Fibroblast of lung (primary cell): ENCODE data around the gene RANBP3. TPM values are rescaled to one million over a fixed set of nuclear protein-coding genes. Genes with fewer than 3 reads are reported as not detected.

Source experiments
- DNase-seq, 2 donors: peaks; one replicate each; pipeline versions ENCODE4 v3.0.0 to v3.0.0-alpha.2; 2010; ENCODE audit warnings: low read depth in 2 of 2
- H2AFZ ChIP-seq: 2 replicates; pipeline ENCODE4 v1.5.1; 2012; ENCODE audit warnings: low read length, control low read depth, inconsistent platforms
- H3K27ac ChIP-seq: 2 replicates; pipeline ENCODE4 v1.5.1; 2011; ENCODE audit warnings: low read length, control low read depth; ENCODE audit not compliant: insufficient read depth
- H3K27me3 ChIP-seq: 2 replicates; pipeline ENCODE4 v1.5.1; 2011; ENCODE audit warnings: mild to moderate bottlenecking, low read length; ENCODE audit not compliant: control insufficient read depth, insufficient read depth
- H3K36me3 ChIP-seq: 2 replicates; pipeline ENCODE4 v1.5.1; 2011; ENCODE audit warnings: low read length; ENCODE audit not compliant: control insufficient read depth, insufficient read depth
- H3K4me1 ChIP-seq: 2 replicates; pipeline ENCODE4 v1.5.1; 2011; ENCODE audit warnings: low read length; ENCODE audit not compliant: control insufficient read depth, insufficient read depth; ENCODE audit errors: extremely low read depth
- H3K4me2 ChIP-seq: 2 replicates; pipeline ENCODE4 v1.5.1; 2011; ENCODE audit warnings: low read length, control low read depth; ENCODE audit not compliant: insufficient read depth; ENCODE audit errors: extremely low read depth
- H3K4me3 ChIP-seq, 4 experiments: fragments of 200-600 bp in 1 of 4; sonication (generic) in 1 of 4; replicated peaks in 1 of 4; 2 replicates each; pipeline ENCODE4 v1.5.1; 2011 to 2016; ENCODE audit warnings: low read length in 4 of 4, low read depth in 3 of 4, mild to moderate bottlenecking in 3 of 4, control low read depth in 2 of 4, inconsistent platforms in 1 of 4, mixed read lengths in 1 of 4; ENCODE audit not compliant: insufficient read depth in 1 of 4; ENCODE audit errors: control extremely low read depth in 1 of 4
- H3K79me2 ChIP-seq: 2 replicates; pipeline ENCODE4 v1.5.1; 2012; ENCODE audit warnings: mild to moderate bottlenecking, low read length, inconsistent platforms; ENCODE audit not compliant: control insufficient read depth, insufficient read depth
- H3K9ac ChIP-seq: 2 replicates; pipeline ENCODE4 v1.5.1; 2011; ENCODE audit warnings: mild to moderate bottlenecking, low read length, control low read depth; ENCODE audit not compliant: insufficient read depth
- H3K9me3 ChIP-seq: 2 replicates; pipeline ENCODE4 v1.5.1; 2012; ENCODE audit warnings: low read depth, low read length; ENCODE audit not compliant: control insufficient read depth, insufficient read depth
- H4K20me1 ChIP-seq: 2 replicates; pipeline ENCODE4 v1.5.1; 2011; ENCODE audit warnings: low read length; ENCODE audit not compliant: control insufficient read depth, insufficient read depth; ENCODE audit errors: extremely low read depth
- EZH2 ChIP-seq: IDR thresholded peaks from 2 replicates; pipeline ENCODE4 v1.5.1; 2012; ENCODE audit warnings: low read length, control low read depth, mild to moderate bottlenecking; ENCODE audit errors: missing control alignments
- polyA plus RNA-seq, 2 donors: library from polyadenylated mRNA; depleted of rRNA in 1 of 2; stranded (reverse) in 1 of 2; unstranded in 1 of 2; fragments of >200 nt; gene quantifications; 2 replicates each; pipeline ENCODE4 v1.2.1, GENCODE V29; 2011 to 2012; ENCODE audit warnings: missing spikeins in 1 of 2
- total RNA-seq: library from RNA; depleted of rRNA; stranded (reverse); fragments of >200 nt; gene quantifications from 2 replicates; pipeline ENCODE4 v1.2.1, GENCODE V29; 2014
- TF ChIP-seq, protein P1 (sequence below), 2 donors: IDR thresholded peaks in 1 of 2; conservative IDR thresholded peaks in 1 of 2; 1 replicate in 1 of 2; 2 replicates in 1 of 2; pipeline ENCODE4 v1.5.1; 2011 to 2012; ENCODE audit warnings: low read length in 2 of 2, control low read depth in 1 of 2, inconsistent platforms in 1 of 2, low read depth in 1 of 2, mild to moderate bottlenecking in 1 of 2

The RANBP3 gene
- total and polyA plus RNA-seq, 2 donors (not counting 1 experiment from before 2014, with no cell fraction given) = 39.8 to 59.4 TPM

DNA sequence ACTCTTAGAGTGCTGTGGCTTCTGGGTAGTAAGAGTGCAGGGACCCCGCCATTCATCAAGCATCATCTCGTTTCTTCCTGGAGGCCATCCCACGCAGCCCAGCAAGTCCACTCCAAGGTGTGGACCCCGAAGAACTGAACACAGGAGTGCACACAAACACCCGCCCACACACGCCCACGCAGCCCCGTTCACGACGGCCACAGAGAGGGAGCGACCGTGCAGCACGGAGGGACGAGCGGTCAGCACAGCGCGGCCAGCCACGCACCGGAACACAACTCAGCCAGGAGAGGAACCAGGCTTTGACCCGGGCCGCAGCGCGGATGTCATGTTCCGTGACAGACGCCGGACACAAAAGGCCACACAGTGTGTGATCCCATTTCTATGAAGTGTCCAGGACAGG is 18.2 kb upstream of the RANBP3 start:
- H3K4me1 ChIP-seq = peaks cover 3% of the 10 kb centered on the region
- H3K79me2 ChIP-seq = no peaks in the 10 kb centered on the region
- no peak overlapping the region for H3K4me3 ChIP-seq
- no peaks in the 10 kb centered on the region for H3K36me3 ChIP-seq
- H3K4me2 ChIP-seq = no peak overlapping the region
- no peaks in the 10 kb centered on the region for H3K9me3 ChIP-seq
- no peak overlapping the region for H2AFZ ChIP-seq
- H3K9ac ChIP-seq = no peak overlapping the region
- TF ChIP-seq, protein P1, sequence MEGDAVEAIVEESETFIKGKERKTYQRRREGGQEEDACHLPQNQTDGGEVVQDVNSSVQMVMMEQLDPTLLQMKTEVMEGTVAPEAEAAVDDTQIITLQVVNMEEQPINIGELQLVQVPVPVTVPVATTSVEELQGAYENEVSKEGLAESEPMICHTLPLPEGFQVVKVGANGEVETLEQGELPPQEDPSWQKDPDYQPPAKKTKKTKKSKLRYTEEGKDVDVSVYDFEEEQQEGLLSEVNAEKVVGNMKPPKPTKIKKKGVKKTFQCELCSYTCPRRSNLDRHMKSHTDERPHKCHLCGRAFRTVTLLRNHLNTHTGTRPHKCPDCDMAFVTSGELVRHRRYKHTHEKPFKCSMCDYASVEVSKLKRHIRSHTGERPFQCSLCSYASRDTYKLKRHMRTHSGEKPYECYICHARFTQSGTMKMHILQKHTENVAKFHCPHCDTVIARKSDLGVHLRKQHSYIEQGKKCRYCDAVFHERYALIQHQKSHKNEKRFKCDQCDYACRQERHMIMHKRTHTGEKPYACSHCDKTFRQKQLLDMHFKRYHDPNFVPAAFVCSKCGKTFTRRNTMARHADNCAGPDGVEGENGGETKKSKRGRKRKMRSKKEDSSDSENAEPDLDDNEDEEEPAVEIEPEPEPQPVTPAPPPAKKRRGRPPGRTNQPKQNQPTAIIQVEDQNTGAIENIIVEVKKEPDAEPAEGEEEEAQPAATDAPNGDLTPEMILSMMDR (conservative IDR thresholded peaks at IDR 0.05 in 1 of 2, IDR thresholded peaks at IDR 0.05 in 1 of 2; ENCODE audit: low read depth in 1 of 2, low read length in 2 of 2) = no peak
- no peak for TF ChIP-seq EZH2
- H3K27me3 ChIP-seq = no peaks in the 10 kb centered on the region
- no peak overlapping the region for H3K27ac ChIP-seq
- no peaks in the 10 kb centered on the region for H4K20me1 ChIP-seq
- no peak for DNase-seq

DNA sequence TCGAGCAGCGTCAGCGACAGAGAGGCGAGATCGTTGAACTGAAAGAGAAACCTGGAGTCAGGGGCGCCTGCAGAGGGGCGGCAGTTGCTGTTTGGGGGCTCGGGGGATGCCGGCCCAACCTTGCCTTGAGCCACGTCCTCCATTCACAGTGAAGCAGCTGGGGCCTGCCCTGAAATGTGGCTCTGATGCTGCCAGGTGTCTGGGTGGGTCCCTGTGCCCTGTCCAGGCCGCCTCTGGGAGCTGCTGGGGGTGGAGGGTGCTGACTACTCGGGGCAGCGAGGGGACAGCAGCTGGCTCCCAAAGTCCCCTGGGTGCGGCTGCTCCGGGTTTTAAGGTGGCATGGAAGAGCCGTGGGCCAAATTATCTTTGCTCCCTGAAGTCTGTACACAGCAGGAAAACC is 17.7 kb upstream of the RANBP3 start:
- Histone ChIP-seq H3K4me3 (no peak overlapping the region), H4K20me1 (no peaks in the 10 kb centered on the region), H3K27ac (no peak overlapping the region), H3K9me3 (no peaks in the 10 kb centered on the region), H3K79me2 (no peaks in the 10 kb centered on the region), H3K27me3 (no peaks in the 10 kb centered on the region), H3K9ac (no peak overlapping the region), H3K4me1 (peaks cover 3% of the 10 kb centered on the region), H3K4me2 (no peak overlapping the region), H3K36me3 (no peaks in the 10 kb centered on the region), H2AFZ (no peak overlapping the region)
- no peak for DNase-seq
- TF ChIP-seq, protein P1 (conservative IDR thresholded peaks at IDR 0.05 in 1 of 2, IDR thresholded peaks at IDR 0.05 in 1 of 2; ENCODE audit: low read depth in 1 of 2, low read length in 2 of 2) = no peak

DNA sequence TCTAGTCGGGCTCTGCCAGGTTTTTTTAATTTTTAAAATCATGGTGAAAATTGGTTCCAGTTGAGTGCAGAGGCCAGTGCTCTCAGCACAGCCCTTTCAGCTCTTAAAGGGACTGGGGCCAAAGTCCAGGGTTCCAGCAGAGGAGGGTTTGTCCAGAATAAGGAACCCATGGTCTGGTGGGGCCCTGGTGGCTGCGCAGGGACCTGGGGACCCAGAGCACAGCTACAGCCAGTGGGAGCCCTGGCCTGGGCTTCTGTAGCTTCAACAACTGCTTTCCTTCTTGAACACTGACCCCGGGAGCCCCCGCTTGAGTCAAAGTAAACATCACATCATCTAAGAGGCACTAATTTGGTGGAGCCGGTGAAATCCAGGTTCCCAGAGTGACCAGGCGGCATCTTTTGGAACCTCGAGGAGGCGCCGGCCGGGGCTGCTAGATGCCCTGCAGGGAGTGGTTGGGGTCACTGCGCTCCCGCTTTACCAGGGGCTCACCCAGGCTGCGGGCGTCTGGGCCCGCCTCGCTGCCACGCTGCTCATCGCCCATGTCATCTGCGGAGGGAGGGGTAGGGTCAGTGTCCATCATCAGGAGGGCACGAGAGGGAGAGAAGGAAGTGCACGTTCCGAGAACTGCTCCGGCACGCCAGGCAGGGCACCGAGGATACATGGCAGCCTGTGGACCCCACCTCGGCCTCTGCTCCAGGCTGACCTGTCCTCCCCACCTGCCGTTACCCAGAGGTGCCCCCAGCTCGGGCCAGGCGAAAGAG is 16.6 kb upstream of the RANBP3 start:
- Histone ChIP-seq H3K79me2 (no peaks in the 10 kb centered on the region), H2AFZ (no peak overlapping the region), H3K4me2 (no peak overlapping the region), H3K9me3 (no peaks in the 10 kb centered on the region), H3K4me1 (peaks cover 3% of the 10 kb centered on the region), H3K9ac (no peak overlapping the region), H3K27me3 (no peaks in the 10 kb centered on the region), H3K36me3 (no peaks in the 10 kb centered on the region), H4K20me1 (no peaks in the 10 kb centered on the region), H3K4me3 (no peak overlapping the region), H3K27ac (no peak overlapping the region)
- DNase-seq = no peak
- TF ChIP-seq, protein P1 (conservative IDR thresholded peaks at IDR 0.05 in 1 of 2, IDR thresholded peaks at IDR 0.05 in 1 of 2; ENCODE audit: low read depth in 1 of 2, low read length in 2 of 2) = no peak
- TF ChIP-seq EZH2 = no peak
